Germinal center (tissue), 1 donor: ENCODE data around the gene B3GNT4.
"Not testable (repeated sequence)": the region's sequence is repeated elsewhere in the genome, so short reads cannot be mapped to it uniquely, and the experiment has no call there.

ENCODE experiments used
- DNase-seq: peaks from one replicate; pipeline ENCODE4 v3.0.0; 2012; ENCODE audit warnings: mixed read lengths, low spot score

The B3GNT4 gene

DNA sequence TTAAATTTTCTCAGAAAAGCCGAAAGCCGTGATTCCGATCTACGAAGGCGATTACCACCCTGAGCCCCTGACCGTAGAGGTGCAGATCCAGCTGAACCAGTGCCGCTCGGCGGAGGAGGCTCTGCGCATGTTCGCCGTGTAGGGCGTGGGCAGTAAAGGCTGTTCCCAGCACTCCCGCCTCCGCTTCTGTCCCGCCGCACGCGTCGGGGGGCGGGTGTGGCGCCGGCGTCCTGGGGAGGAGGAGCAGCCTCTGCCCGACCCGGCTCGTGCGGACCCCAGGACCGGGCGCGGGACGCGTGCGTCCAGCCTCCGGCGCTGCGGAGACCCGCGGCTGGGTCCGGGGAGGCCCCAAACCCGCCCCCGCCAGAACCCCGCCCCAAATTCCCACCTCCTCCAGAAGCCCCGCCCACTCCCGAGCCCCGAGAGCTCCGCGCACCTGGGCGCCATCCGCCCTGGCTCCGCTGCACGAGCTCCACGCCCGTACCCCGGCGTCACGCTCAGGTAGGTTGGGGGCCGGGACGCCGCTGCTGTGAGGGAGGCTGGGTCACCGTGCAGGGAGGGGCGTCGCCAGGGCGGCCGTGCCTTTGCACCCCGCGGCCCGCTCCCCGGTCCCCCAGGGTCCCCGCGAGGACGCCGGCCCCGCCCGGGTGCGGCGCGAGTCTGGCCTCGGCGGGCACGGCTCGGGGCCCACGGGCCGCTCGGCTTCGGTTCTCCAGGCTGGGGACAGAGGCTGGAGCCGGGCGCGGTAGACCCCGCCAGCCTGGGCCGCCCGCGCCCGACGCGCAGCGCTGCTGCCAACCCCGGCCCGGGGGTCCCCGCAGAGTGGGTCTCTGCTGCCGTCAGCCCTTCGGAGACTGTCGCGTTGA lies at the start of gene B3GNT4:
Gene B3GNT4 (plus strand): TSS at position 409 of the 866 bp plus-strand sequence. CDS start 910 bp downstream, outside the sequence.
- DNase-seq, result peak; percentile 70

DNA sequence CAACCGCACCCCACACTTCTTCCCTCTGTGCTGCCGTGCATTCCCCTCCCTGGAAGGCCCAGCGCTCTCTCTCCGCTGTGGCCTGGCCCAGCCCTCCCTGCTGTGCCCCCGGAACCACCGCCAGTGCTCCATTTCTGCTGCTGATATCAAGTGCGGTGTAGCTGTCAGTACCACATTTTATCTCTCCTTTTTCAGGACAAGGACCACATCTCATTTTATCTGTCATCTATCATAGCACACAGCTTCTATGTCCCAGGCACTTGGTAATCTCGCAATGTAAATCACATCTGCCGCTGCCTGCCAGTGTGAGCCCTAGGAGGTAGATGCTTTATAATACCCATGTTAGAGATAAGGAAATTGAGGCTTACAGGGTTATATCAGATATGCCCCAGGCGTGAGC lies 47.8 kb upstream of the B3GNT4 start:
- DNase-seq, result no peak

GRCh38 chr12:122158700-122159285 lies 44.7 kb upstream of the B3GNT4 start:
- no peak for DNase-seq

DNA sequence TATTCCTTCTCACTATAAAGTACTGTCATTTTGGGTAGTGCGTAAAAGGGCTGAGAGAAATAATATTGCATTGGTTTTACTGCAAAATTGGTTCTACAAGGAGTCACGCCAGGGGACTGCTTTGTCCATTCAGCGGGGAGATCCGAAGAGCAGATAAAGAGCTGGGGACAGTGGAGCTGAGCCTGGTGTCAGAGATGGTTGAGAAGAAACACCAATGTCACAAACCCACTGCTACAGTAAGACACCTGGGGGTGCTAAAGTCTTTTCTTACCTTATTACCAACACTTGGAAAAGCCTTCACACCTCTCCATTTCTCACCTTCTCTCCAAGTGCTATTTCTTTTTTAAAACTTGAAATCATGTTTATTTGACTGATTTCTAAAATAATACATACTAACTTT lies 43.6 kb upstream of the B3GNT4 start:
- no peak for DNase-seq

DNA sequence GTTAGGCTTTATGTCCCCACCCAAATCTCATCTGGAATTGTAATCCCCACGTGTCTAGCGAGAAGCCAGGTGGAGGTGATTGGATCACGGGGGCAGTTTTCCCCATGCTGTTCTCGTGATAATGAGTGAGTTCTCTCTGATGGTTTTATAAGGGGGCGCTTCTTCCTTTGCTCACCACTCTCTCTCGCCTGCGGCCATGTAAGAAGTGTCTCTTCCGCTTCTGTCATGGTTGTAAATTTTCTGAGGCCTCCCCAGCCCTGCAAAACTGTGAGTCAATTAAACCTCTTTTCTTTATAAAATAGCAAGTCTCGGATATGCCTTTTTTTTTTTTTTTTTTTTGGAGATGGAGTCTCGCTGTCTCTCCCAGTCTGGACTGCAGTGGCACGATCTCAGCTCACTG lies 42.7 kb upstream of the B3GNT4 start:
- DNase-seq, result no peak

- DNase-seq, result no peak
Observed at GRCh38 chr12:122161682-122162081, 41.8 kb upstream of the B3GNT4 start.

DNA sequence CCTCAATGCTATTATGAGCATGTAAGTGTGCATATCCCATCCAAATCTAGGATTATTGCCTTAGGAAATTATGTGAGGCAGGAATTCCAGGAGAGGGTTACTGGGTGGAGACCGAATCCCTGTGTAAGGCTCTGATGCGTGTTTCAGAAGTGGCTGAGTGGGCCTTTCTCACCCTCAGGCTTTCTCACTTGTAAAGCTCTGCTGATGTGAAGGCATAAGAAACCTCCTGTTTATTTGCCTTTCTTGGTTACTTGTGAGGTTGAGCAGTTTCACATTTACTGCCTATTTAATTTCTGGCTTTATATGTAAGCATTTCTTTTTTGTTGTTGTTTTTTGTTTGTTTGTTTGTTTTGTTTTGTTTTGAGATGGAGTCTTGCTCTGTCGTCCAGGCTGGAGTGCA lies 40.5 kb upstream of the B3GNT4 start:
- no peak for DNase-seq

GRCh38 chr12:122166422-122167349 lies 36.8 kb upstream of the B3GNT4 start:
- no peak for DNase-seq

DNA sequence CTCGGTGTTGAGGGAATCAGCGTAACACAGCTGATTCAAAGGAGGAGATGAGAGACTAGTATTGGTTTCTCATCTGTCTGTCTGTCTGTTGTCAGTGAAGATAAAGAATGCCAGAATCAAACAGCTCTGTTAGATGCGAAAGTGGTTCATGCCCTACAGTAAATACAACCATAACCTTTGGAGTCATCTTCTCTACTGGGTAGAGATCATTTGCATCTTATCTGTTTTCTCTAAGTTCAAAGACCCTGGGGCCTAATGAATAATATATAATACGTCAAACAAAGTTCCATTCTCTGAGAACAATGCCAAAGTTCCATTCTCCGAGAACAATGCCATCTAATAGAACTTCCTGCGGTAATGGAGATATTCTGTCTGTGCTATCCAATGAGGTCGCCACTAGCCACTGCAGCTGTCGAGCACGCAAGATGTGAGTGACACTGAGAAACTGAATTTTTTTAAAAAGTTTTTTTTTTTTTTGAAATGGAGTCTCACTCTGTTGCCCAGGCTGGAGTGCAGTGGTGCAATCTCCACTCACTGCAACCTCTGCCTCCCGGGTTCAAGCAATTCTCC lies 36.1 kb upstream of the B3GNT4 start:
- no peak for DNase-seq

GRCh38 chr12:122168492-122168891 lies 35.0 kb upstream of the B3GNT4 start:
- no peak for DNase-seq

DNA sequence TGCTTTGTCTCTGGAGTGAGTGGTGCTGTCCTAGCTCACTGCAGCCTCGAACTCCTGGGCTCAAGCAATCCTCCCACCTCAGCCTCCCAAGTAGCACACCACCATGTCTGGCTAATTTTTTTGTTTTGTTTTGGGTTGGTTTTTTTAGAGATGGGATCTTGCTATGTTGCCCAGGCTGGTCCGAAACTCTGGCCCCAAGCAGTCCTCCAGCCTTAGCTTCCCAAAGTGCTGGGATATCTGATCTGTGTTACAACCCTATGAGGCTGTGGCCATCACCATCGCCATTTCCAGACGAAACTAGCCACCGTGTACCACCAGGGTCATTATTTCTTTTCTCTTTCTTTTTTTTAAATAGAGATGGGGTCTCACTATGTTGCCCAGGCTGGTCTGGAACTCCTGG lies 32.1 kb upstream of the B3GNT4 start:
- no peak for DNase-seq

GRCh38 chr12:122172262-122172939 lies 31.1 kb upstream of the B3GNT4 start:
- DNase-seq, result no peak

- DNase-seq, result no peak
Observed at GRCh38 chr12:122174155-122174845, 29.2 kb upstream of the B3GNT4 start, which contains the start of gene IL31. Gene IL31, minus strand, starts transcription at chr12:122174221. Its CDS starts 49 bp downstream, at chr12:122174172.

GRCh38 chr12:122176473-122176872 lies 27.0 kb upstream of the B3GNT4 start:
- not testable (repeated sequence) for DNase-seq

GRCh38 chr12:122182887-122183587 lies 20.5 kb upstream of the B3GNT4 start, which contains the start of gene LRRC43:
Gene LRRC43, plus strand, starts transcription at chr12:122183123. Its CDS starts 22 bp downstream, at chr12:122183145.
- DNase-seq, result peak; percentile 66

- no peak for DNase-seq
Observed at GRCh38 chr12:122183588-122183940, 19.9 kb upstream of the B3GNT4 start.

GRCh38 chr12:122184517-122184916 lies 19.0 kb upstream of the B3GNT4 start:
- DNase-seq, result no peak

- no peak for DNase-seq
Observed at GRCh38 chr12:122185079-122185478, 18.4 kb upstream of the B3GNT4 start.

GRCh38 chr12:122185494-122186082 lies 17.9 kb upstream of the B3GNT4 start:
- no peak for DNase-seq

GRCh38 chr12:122187466-122187865 lies 16.0 kb upstream of the B3GNT4 start:
- DNase-seq, result no peak
